ENCODE results near the gene PLEKHG7.
"Not testable (repeated sequence)": the region's sequence is repeated elsewhere in the genome, so short reads cannot be mapped to it uniquely, and the experiment has no call there.

PLEKHG7 gene

GRCh38 chr12:92753976-92754885 is 51.4 kb downstream of the PLEKHG7 start:
- no peak for ATAC-seq

DNA sequence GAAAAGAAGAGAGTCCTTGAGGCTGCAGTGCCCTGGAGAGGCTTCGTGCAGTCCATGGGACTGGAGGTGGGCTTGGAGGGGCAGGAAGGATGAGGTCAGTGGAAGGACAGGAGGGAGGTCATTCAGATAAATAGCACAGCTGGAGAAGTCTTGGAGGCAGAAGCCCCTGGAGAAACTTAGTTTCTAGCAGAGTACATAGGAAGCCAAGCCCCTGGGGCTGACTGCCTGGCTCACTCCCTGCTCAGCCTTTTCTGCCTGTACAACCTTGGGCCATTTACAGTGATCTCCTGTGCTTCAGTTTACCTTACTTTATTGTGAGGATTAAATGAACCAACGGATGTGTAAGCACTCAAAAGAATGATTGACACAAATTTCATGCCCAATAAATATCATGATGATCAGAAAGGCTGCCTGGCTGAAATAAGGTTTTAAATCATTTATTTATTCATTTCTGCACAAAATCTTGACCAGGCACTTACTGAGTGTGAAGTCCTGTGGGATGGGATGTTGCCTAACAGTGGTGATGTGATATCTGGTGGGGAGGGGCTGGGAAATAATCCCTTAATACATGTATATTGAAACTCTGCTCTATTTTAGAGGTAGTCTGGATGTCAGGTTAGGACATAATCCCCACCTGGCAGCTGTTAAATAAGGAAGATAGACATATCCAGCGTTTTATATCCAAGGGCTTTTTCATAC is 54.3 kb downstream of the PLEKHG7 start:
- no peak for ATAC-seq

- no peak for ATAC-seq
Observed at GRCh38 chr12:92757597-92758121, 54.9 kb downstream of the PLEKHG7 start.

- no peak for ATAC-seq
Observed at GRCh38 chr12:92759634-92760268, 57.0 kb downstream of the PLEKHG7 start.

- no peak for ATAC-seq
Observed at GRCh38 chr12:92762773-92763172, 60.0 kb downstream of the PLEKHG7 start.

DNA sequence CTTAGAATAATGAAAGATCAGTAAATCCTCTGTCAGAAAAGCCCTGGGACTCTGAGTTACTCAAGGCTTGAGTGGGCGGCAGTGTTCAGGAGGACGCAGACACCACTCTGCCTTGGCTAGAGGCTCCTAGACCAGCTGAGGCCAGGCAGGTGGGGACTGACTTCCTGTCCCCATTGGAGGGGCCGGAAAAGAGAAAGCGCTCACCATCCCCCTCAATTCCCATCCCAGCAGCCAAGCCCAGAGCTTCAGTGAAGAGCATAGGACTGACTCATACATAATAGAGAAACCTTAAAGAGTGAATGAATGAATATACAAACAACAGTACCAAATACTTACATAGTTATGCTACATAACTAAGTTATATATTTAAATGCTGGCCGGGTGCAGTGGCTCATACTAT is 62.0 kb downstream of the PLEKHG7 start:
- ATAC-seq = no peak

GRCh38 chr12:92765871-92766270 is 63.1 kb downstream of the PLEKHG7 start:
- ATAC-seq = no peak

DNA sequence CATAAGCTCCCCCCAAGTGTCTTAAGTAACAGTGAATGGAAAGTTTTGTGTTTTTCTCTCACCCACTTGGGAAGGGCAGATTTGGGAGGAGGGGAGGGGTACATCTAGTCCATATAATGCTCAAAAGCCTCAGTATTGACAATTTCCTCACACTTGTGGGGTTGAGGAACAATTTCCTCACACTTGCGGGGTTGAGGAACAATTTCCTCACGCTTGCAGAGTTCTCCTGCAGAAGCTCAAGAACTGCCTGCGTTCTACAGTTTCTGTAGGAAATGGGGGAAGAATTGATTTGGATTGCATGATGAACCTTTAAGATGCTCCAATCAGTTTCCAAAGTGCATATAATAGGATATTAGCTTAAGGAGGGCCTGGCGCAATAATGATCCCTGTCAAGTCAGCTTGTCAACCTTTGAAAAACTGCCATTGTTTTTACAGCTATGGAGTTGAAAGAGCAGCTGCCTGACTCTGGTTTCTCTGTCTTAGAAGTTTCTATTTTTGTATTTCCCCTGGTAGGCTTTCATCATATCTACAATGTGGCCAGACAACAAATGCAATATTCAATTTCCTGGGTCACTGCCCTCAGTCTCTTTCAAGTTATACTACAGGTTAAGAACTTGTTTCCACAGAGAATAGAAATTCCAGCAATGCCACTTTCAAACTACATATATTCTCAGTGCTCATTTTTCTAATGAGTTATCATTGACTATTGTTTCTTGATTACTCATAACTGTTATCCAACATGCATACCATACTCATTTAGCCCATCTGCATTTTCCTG is 66.5 kb downstream of the PLEKHG7 start:
- ATAC-seq = peak in 1 of 2 donors; percentile 9

GRCh38 chr12:92771001-92771400 is 68.2 kb downstream of the PLEKHG7 start:
- ATAC-seq = no peak

- ATAC-seq = no peak
Observed at GRCh38 chr12:92775416-92775815, 72.6 kb downstream of the PLEKHG7 start.

DNA sequence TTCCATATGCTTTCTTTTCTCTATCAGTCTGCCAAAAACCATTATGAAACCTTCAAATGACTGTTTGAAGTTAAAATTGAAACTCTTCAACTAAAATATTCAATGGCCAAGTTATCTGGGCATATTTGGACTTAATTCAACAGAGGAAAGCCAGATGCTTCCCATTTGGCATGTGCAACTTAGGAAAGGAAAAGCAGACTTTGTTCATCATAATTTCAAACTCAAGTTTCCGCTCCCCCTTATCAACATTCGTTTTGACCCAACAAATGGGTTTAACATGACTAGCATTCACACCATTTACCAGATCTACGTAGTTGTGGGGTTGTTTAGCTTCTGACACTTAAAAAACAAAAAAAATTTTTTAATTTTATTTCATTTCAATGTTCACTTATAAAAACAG is 75.7 kb downstream of the PLEKHG7 start:
- no peak for ATAC-seq

DNA sequence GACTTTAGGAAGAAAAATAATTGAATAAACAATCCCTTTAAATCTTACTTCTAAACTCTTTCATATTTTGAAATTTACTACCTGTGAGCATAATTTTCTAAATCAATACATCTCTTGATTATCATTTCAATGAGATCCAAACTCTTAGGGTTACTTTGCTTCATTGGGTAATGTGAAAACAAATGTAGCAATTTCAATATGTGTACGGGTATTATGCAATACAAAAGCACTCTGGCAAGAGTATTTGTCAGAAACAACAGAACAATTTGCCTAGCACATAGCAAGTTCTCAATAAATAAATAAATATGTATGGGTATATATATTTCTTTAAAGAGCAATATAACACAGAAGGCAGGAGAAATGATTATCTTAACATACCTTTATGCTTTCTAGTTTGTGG is 77.1 kb downstream of the PLEKHG7 start:
- no peak for ATAC-seq

- no peak for ATAC-seq
Observed at GRCh38 chr12:92784356-92784755, 81.6 kb downstream of the PLEKHG7 start.

- ATAC-seq = peak; percentile 90 to 91
Observed at GRCh38 chr12:92784797-92785562, 82.2 kb downstream of the PLEKHG7 start.

GRCh38 chr12:92785563-92785950 is 82.8 kb downstream of the PLEKHG7 start:
- no peak for ATAC-seq

DNA sequence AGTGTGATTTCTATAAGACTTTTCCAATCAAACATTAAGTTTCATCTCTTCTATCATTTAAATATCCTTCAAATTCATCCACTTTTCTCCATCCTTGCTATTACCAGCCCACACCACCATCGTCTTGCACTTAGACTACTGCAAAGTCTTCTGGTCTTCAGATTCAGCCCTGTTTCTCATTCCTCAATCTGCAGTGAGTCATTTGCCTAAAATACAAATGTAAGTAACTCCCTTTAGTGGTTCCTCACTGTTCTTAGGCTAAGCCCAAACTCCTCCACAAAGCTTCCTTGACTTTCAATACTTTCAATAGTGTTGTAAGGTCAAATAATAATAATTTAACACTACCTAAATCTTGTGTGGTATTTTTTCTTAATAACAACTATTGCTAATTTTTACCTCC is 83.3 kb downstream of the PLEKHG7 start:
- ATAC-seq = no peak

- not testable (repeated sequence) for ATAC-seq
Observed at GRCh38 chr12:92794356-92794755, 91.6 kb downstream of the PLEKHG7 start.

- ATAC-seq = no peak
Observed at GRCh38 chr12:92794814-92795213, 92.0 kb downstream of the PLEKHG7 start.

DNA sequence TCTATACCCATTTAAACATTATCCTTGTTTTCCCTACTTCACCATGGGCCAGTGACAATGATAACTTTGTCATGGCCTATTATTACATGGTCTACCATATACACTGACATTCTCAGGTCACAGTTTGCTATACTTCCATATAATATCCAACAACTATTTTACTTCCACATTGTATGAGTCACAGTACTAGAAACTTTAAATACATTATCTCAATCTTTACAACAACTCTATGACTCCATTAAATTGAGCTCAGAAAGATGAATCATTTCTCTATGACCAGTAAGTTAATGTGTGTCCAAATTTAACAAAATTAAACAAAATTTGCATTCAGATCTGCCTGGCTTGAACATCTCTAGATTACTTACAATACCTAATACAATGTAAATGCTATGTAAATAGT is 93.9 kb downstream of the PLEKHG7 start:
- no peak for ATAC-seq

DNA sequence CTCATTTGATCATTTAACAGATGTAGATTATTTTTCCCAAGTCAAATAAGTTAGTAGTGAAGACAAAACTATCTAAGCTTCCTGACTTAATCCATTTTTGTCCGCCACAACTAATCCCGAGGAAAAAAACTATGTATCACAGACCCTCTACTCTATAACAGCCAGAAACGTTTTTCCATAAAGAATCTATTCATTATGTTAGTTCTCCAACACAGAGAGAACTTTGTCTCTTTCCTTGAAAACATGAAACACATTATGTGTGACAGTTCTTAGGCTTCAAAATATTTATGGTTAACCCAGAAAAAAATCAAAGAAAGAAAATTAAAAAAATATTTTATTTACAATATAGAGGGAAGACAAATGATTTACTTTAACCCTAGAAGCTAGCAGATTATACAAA is 100.1 kb downstream of the PLEKHG7 start:
- no peak for ATAC-seq

- ATAC-seq = no peak
Observed at GRCh38 chr12:92803903-92804302, 101.1 kb downstream of the PLEKHG7 start.

DNA sequence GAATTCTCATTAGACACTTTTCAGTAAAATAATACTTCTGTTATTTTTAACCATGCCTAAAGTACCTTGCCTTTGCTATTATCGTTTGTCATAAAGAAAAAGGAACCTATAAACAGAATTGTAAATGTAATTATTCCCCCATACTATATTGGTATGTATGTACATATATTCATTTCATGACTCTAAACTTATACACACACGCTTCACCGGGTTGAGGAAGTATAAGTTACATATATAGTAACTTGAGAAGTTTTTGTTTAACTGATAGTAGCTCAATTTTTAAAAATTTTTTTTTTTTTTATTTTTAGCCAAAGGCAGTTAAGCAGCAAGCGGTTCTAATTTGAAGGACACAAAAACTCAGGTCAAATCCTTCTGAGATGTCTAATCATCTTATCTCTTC is 107.6 kb downstream of the PLEKHG7 start:
- no peak for ATAC-seq

Data from activated CD4-positive, CD25-positive, alpha-beta regulatory T cell treated with anti-CD3 and anti-CD28 coated beads, Interleukin-2, amount 50 U/mL, for 24 hours (primary cell).